ENCODE data around the gene ARHGAP28. TPM values are rescaled to one million over a fixed set of nuclear protein-coding genes. Genes with fewer than 3 reads are reported as not detected.

Gene ARHGAP28
- total RNA-seq, 3 donors from 2014 or later, result 7.3 to 13.0 (median 10.8) TPM

- TF ChIP-seq POLR2A (IDR thresholded peaks at IDR 0.05) (no peak), CTCF (IDR thresholded peaks at IDR 0.05) (no peak), POLR2AphosphoS5 (IDR thresholded peaks at IDR 0.05) (no peak)
- H3K9me3 ChIP-seq, result no peaks in the 10 kb centered on the region
- H3K4me3 ChIP-seq, result no peak overlapping the region
- no peaks in the 10 kb centered on the region for H3K27me3 ChIP-seq
- no peak for DNase-seq (ENCODE audit: low spot score in 2 of 2)
- H3K27ac ChIP-seq, result no peak overlapping the region
- H3K4me1 ChIP-seq, result no peaks in the 10 kb centered on the region
- intact Hi-C loops (cut with DNase I; ENCODE audit: low total_unique reads), result no loop called here
- H3K36me3 ChIP-seq, result no peaks in the 10 kb centered on the region
These were observed 41.8 kb upstream of the ARHGAP28 start for GRCh38 chr18:6687676-6688075.

- DNase-seq (ENCODE audit: low spot score in 2 of 2), result no peak
- H3K36me3 ChIP-seq, result no peaks in the 10 kb centered on the region
- H3K4me3 ChIP-seq, result no peak overlapping the region
- H3K27ac ChIP-seq, result no peak overlapping the region
- no peaks in the 10 kb centered on the region for H3K4me1 ChIP-seq
- H3K27me3 ChIP-seq, result no peaks in the 10 kb centered on the region
- intact Hi-C loops (cut with DNase I; ENCODE audit: low total_unique reads), result no loop called here
- no peaks in the 10 kb centered on the region for H3K9me3 ChIP-seq
- TF ChIP-seq POLR2AphosphoS5 (IDR thresholded peaks at IDR 0.05) (no peak), POLR2A (IDR thresholded peaks at IDR 0.05) (no peak), CTCF (IDR thresholded peaks at IDR 0.05) (no peak)
These were observed 20.6 kb upstream of the ARHGAP28 start for GRCh38 chr18:6708890-6709289.

- H3K27me3 ChIP-seq, result no peaks in the 10 kb centered on the region
- H3K4me1 ChIP-seq, result no peaks in the 10 kb centered on the region
- intact Hi-C loops (cut with DNase I; ENCODE audit: low total_unique reads), result loop anchor here (2.0 kb wide), 1 partner anchor 29 kb away; no protein-coding TSS in a partner anchor
- no peak overlapping the region for H3K4me3 ChIP-seq
- TF ChIP-seq POLR2A (IDR thresholded peaks at IDR 0.05) (no peak), POLR2AphosphoS5 (IDR thresholded peaks at IDR 0.05) (no peak), CTCF (IDR thresholded peaks at IDR 0.05) (no peak)
- no peak for DNase-seq (ENCODE audit: low spot score in 2 of 2)
- no peak overlapping the region for H3K27ac ChIP-seq
- H3K9me3 ChIP-seq, result no peaks in the 10 kb centered on the region
- H3K36me3 ChIP-seq, result no peaks in the 10 kb centered on the region
These were observed 18.0 kb upstream of the ARHGAP28 start for GRCh38 chr18:6711467-6711866.

GRCh38 chr18:6712401-6712800 is 17.1 kb upstream of the ARHGAP28 start:
- Histone ChIP-seq H3K9me3 (no peaks in the 10 kb centered on the region), H3K27ac (no peak overlapping the region), H3K36me3 (no peaks in the 10 kb centered on the region), H3K4me3 (no peak overlapping the region), H3K4me1 (no peaks in the 10 kb centered on the region), H3K27me3 (no peaks in the 10 kb centered on the region)
- TF ChIP-seq CTCF (IDR thresholded peaks at IDR 0.05), result no peak
- TF ChIP-seq POLR2AphosphoS5 (IDR thresholded peaks at IDR 0.05), result no peak
- no peak for TF ChIP-seq POLR2A (IDR thresholded peaks at IDR 0.05)
- no peak for DNase-seq (ENCODE audit: low spot score in 2 of 2)
- intact Hi-C loops (cut with DNase I; ENCODE audit: low total_unique reads), result no loop called here

GRCh38 chr18:6714010-6714409 is 15.5 kb upstream of the ARHGAP28 start:
- TF ChIP-seq CTCF (IDR thresholded peaks at IDR 0.05) (no peak), POLR2A (IDR thresholded peaks at IDR 0.05) (no peak), POLR2AphosphoS5 (IDR thresholded peaks at IDR 0.05) (no peak)
- no peak for DNase-seq (ENCODE audit: low spot score in 2 of 2)
- no peaks in the 10 kb centered on the region for H3K4me1 ChIP-seq
- no peaks in the 10 kb centered on the region for H3K27me3 ChIP-seq
- H3K27ac ChIP-seq, result no peak overlapping the region
- intact Hi-C loops (cut with DNase I; ENCODE audit: low total_unique reads), result no loop called here
- H3K36me3 ChIP-seq, result no peaks in the 10 kb centered on the region
- no peaks in the 10 kb centered on the region for H3K9me3 ChIP-seq
- no peak overlapping the region for H3K4me3 ChIP-seq
